Endodermal cell (in vitro differentiated cells): ENCODE measurements around the gene ARMC3. TPM values are rescaled to one million over a fixed set of nuclear protein-coding genes. Genes with fewer than 3 reads are reported as not detected.
A peak's percentile ranks its signal among the peaks of the same experiment; 100 is the strongest.

Experiments
- DNase-seq: peaks from one replicate; pipeline ENCODE4 v3.0.0-alpha.2; 2017
- H3K27ac ChIP-seq: 2 replicates; pipeline ENCODE4 v1.5.1; 2013; ENCODE audit warnings: mild to moderate bottlenecking, low read depth, low read length, moderate library complexity
- H3K27me3 ChIP-seq: 2 replicates; pipeline ENCODE4 v1.6.1; 2013; ENCODE audit warnings: mild to moderate bottlenecking, low read length, moderate library complexity; ENCODE audit not compliant: insufficient read depth, control insufficient read depth, poor library complexity, severe bottlenecking
- H3K36me3 ChIP-seq: 2 replicates; pipeline ENCODE4 v1.7.0; 2013; ENCODE audit warnings: mild to moderate bottlenecking, low read length, moderate library complexity; ENCODE audit not compliant: control insufficient read depth, insufficient read depth
- H3K4me1 ChIP-seq: one replicate; pipeline ENCODE4 v1.7.0; 2013; ENCODE audit warnings: low read length; ENCODE audit not compliant: control insufficient read depth, insufficient read depth
- H3K4me3 ChIP-seq: 2 replicates; pipeline ENCODE4 v1.5.1; 2013; ENCODE audit warnings: mild to moderate bottlenecking, low read length, moderate library complexity
- H3K9ac ChIP-seq: 2 replicates; pipeline ENCODE4 v1.6.1; 2013; ENCODE audit warnings: mild to moderate bottlenecking, low read length, moderate library complexity; ENCODE audit not compliant: poor library complexity, severe bottlenecking; ENCODE audit errors: extremely low read depth
- H3K9me3 ChIP-seq: 2 replicates; pipeline ENCODE4 v1.6.1; 2013; ENCODE audit warnings: mild to moderate bottlenecking, low read length, moderate library complexity; ENCODE audit not compliant: control insufficient read depth
- H3K27ac Mint-ChIP-seq: 2 replicates; pipeline ENCODE4 v1.8.0; 2020; ENCODE audit warnings: mixed read lengths
- H3K27me3 Mint-ChIP-seq: 2 replicates; pipeline ENCODE4 v1.8.0; 2021; ENCODE audit warnings: mild to moderate bottlenecking, mixed read lengths; ENCODE audit not compliant: insufficient read depth
- H3K36me3 Mint-ChIP-seq: 2 replicates; pipeline ENCODE4 v1.8.0; 2020; ENCODE audit warnings: low read depth, mixed read lengths
- H3K4me1 Mint-ChIP-seq: 2 replicates; pipeline ENCODE4 v1.8.0; 2020; ENCODE audit warnings: mixed read lengths
- H3K4me3 Mint-ChIP-seq: 2 replicates; pipeline ENCODE4 v1.8.0; 2020; ENCODE audit warnings: mild to moderate bottlenecking, moderate library complexity, mixed read lengths
- H3K9me3 Mint-ChIP-seq: 2 replicates; pipeline ENCODE4 v1.8.0; 2020; ENCODE audit warnings: mild to moderate bottlenecking, mixed read lengths
- WGBS, 2 experiments: methylation state at CpG; one replicate each; pipeline versions ENCODE4 v1.1.5 to v1.1.7; 2013; ENCODE audit warnings: missing lambda C conversion rate in 2 of 2, mixed read lengths in 1 of 2; ENCODE audit not compliant: insufficient coverage in 1 of 2, insufficient read length in 1 of 2; 5-methylcytosine and 5-hydroxymethylcytosine counted together
- total RNA-seq, 2 donors: library from RNA; stranded (reverse); fragmentation: NEBNext Ultra II Directional in 1 of 2; extraction: Animal tissue kit (Norgen Biotek cat#: 25700) in 1 of 2; gene quantifications; 2 replicates in 1 of 2; 3 replicates in 1 of 2; pipeline ENCODE4 v1.2.1, GENCODE V29; 2021
- TF ChIP-seq, protein P1 (sequence below): fragments of 200-600 bp; sonication (generic); conservative IDR thresholded peaks from 2 replicates; pipeline ENCODE4 v1.5.0; 2021; ENCODE audit warnings: antibody characterized with exemption, mild to moderate bottlenecking

ARMC3 gene
- total RNA-seq, 2 donors from 2014 or later = 2.0 to 3.0 TPM

DNA sequence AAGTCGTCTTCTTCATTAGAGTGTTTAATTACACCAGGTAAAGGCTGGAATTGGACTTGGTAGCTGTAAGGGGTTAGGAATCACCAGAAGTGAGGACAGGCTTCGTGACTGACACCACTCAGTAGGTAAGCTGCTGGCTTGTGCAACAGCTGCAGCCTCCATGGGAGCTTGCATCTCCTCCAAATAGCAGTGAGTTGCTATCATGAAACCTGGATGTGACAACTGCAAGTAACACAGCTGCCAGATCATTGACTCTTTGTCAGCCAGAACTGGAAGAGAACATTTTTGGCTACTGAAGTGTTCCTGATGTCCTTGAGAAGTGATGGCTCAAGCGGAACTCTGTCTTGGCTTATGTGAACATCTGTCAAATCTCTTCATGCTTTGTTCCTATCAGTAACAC is 103.5 kb downstream of the ARMC3 start:
- Histone ChIP-seq H3K36me3 (no peaks in the 10 kb centered on the region), H3K27me3 (no peaks in the 10 kb centered on the region), H3K27ac (no peak overlapping the region), H3K9ac (no peak overlapping the region), H3K4me3 (no peak overlapping the region), H3K4me1 (no peaks in the 10 kb centered on the region), H3K9me3 (no peaks in the 10 kb centered on the region)
- WGBS, 2 experiments = 72 to 81% methylated on average over 2 to 3 of the region's 3 CpGs
- TF ChIP-seq, protein P1, sequence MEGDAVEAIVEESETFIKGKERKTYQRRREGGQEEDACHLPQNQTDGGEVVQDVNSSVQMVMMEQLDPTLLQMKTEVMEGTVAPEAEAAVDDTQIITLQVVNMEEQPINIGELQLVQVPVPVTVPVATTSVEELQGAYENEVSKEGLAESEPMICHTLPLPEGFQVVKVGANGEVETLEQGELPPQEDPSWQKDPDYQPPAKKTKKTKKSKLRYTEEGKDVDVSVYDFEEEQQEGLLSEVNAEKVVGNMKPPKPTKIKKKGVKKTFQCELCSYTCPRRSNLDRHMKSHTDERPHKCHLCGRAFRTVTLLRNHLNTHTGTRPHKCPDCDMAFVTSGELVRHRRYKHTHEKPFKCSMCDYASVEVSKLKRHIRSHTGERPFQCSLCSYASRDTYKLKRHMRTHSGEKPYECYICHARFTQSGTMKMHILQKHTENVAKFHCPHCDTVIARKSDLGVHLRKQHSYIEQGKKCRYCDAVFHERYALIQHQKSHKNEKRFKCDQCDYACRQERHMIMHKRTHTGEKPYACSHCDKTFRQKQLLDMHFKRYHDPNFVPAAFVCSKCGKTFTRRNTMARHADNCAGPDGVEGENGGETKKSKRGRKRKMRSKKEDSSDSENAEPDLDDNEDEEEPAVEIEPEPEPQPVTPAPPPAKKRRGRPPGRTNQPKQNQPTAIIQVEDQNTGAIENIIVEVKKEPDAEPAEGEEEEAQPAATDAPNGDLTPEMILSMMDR = no peak
- no peak for DNase-seq
- Mint-ChIP-seq H3K36me3 (no peaks in the 10 kb centered on the region), H3K27ac (no peak overlapping the region), H3K4me3 (no peak overlapping the region), H3K9me3 (no peaks in the 10 kb centered on the region), H3K4me1 (peaks cover 3% of the 10 kb centered on the region), H3K27me3 (peaks cover 7% of the 10 kb centered on the region)

DNA sequence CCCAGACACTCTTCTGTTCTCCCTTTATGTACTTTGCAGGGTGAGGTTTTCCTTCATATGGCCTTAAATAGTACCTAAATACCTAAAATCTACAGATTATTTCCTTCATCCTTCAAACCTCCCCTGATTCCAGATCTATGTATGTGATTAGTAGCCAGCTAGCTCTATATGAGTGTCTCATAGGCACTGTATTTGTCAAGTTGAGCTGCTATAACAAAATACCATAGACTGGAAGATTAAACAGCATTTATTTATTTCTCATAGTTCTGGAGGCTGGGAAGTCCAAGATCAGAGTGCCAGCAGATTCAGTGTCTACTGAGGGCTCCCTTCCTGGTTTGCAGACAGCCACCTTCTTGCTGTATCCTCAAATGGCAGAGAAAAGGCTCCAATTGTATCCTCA is 106.9 kb downstream of the ARMC3 start:
- no peak for DNase-seq
- H3K27me3 ChIP-seq = no peaks in the 10 kb centered on the region
- H3K4me3 ChIP-seq = no peak overlapping the region
- no peak overlapping the region for H3K9ac ChIP-seq
- Mint-ChIP-seq H3K9me3 (no peaks in the 10 kb centered on the region), H3K4me3 (no peak overlapping the region), H3K27me3 (no peaks in the 10 kb centered on the region), H3K36me3 (no peaks in the 10 kb centered on the region), H3K4me1 (peaks cover 3% of the 10 kb centered on the region), H3K27ac (no peak overlapping the region)
- H3K9me3 ChIP-seq = no peaks in the 10 kb centered on the region
- H3K27ac ChIP-seq = no peak overlapping the region
- no peaks in the 10 kb centered on the region for H3K36me3 ChIP-seq
- TF ChIP-seq, protein P1 = no peak
- H3K4me1 ChIP-seq = no peaks in the 10 kb centered on the region

- Histone ChIP-seq H3K4me1 (no peaks in the 10 kb centered on the region), H3K36me3 (no peaks in the 10 kb centered on the region), H3K27ac (no peak overlapping the region), H3K9ac (no peak overlapping the region), H3K9me3 (no peaks in the 10 kb centered on the region), H3K27me3 (no peaks in the 10 kb centered on the region), H3K4me3 (no peak overlapping the region)
- Mint-ChIP-seq H3K4me3 (no peak overlapping the region), H3K9me3 (no peaks in the 10 kb centered on the region), H3K4me1 (peaks cover 3% of the 10 kb centered on the region), H3K27me3 (no peaks in the 10 kb centered on the region), H3K27ac (no peak overlapping the region), H3K36me3 (no peaks in the 10 kb centered on the region)
- peak; percentile 80 for DNase-seq
- TF ChIP-seq, protein P1 = peak; percentile 81
Observed at GRCh38 chr10:23035569-23035968, 107.7 kb downstream of the ARMC3 start.
